OCI-LY1 (cell line): Measurements from ENCODE around the gene MAP3K4.

Experiments used
- H2AFZ ChIP-seq: fragments of 200-600 bp; sonication (generic), shearing (Covaris generic); 2 replicates; pipeline ENCODE4 v1.6.0; 2014; ENCODE audit warnings: antibody characterized with exemption, mild to moderate bottlenecking, low read length
- H3F3A ChIP-seq: fragments of 200-600 bp; sonication (generic), shearing (Covaris generic); 2 replicates; pipeline ENCODE4 v1.6.0; 2014; ENCODE audit warnings: mild to moderate bottlenecking, antibody characterized with exemption, low read length, moderate library complexity; ENCODE audit not compliant: insufficient read depth
- H3K27ac ChIP-seq: fragments of 200-600 bp; sonication (generic); 2 replicates; pipeline ENCODE4 v1.5.1; 2014; ENCODE audit warnings: low read length, mixed run types, mild to moderate bottlenecking, low read depth; ENCODE audit not compliant: poor library complexity, severe bottlenecking
- H3K27me3 ChIP-seq: fragments of 200-600 bp; sonication (generic); 2 replicates; pipeline ENCODE4 v1.6.0; 2014; ENCODE audit warnings: antibody characterized with exemption, mild to moderate bottlenecking, low read length, moderate library complexity; ENCODE audit not compliant: insufficient read depth
- H3K36me3 ChIP-seq: fragments of 200-600 bp; sonication (generic); 2 replicates; pipeline ENCODE4 v1.6.1; 2014; ENCODE audit warnings: mild to moderate bottlenecking, antibody characterized with exemption, low read length, moderate library complexity, mixed read lengths; ENCODE audit not compliant: insufficient read depth
- H3K4me1 ChIP-seq: fragments of 200-600 bp; sonication (generic); 2 replicates; pipeline ENCODE4 v1.5.1; 2014; ENCODE audit warnings: mild to moderate bottlenecking, low read length, moderate library complexity; ENCODE audit not compliant: insufficient read depth, severe bottlenecking
- H3K4me2 ChIP-seq: fragments of 200-600 bp; sonication (generic), shearing (Covaris generic); 2 replicates; pipeline ENCODE4 v1.6.1; 2014; ENCODE audit warnings: low read length
- H3K4me3 ChIP-seq: fragments of 200-600 bp; sonication (generic); 2 replicates; pipeline ENCODE4 v1.5.1; 2014; ENCODE audit warnings: low read length, low read depth, mild to moderate bottlenecking, mixed read lengths; ENCODE audit not compliant: poor library complexity, severe bottlenecking
- H3K79me2 ChIP-seq: fragments of 200-600 bp; shearing (Covaris generic); 2 replicates; pipeline ENCODE4 v1.6.1; 2016; ENCODE audit warnings: mixed run types, low read length, mixed read lengths; ENCODE audit not compliant: insufficient read depth
- H3K9ac ChIP-seq: fragments of 200-600 bp; sonication (generic), shearing (Covaris generic); 2 replicates; pipeline ENCODE4 v1.6.1; 2014; ENCODE audit warnings: mild to moderate bottlenecking, low read length, mixed read lengths
- H3K9me2 ChIP-seq: fragments of 200-600 bp; sonication (generic), shearing (Covaris generic); 2 replicates; pipeline ENCODE4 v1.6.1; 2014; ENCODE audit warnings: low read depth, mild to moderate bottlenecking, low read length, mixed read lengths
- H3K9me3 ChIP-seq: fragments of 200-600 bp; shearing (Covaris generic); 2 replicates; pipeline ENCODE4 v1.6.1; 2014; ENCODE audit warnings: low read length, mixed read lengths
- H4K20me1 ChIP-seq: fragments of 200-600 bp; sonication (generic), shearing (Covaris generic); 2 replicates; pipeline ENCODE4 v1.6.0; 2016; ENCODE audit warnings: mild to moderate bottlenecking, low read length; ENCODE audit not compliant: insufficient read depth
- EZH2 ChIP-seq: fragments of 200-600 bp; sonication (generic), shearing (Covaris generic); IDR thresholded peaks from 2 replicates; pipeline ENCODE4 v1.8.0; 2017; ENCODE audit warnings: borderline replicate concordance, mixed run types, mild to moderate bottlenecking, antibody characterized with exemption, low read length, moderate library complexity, mixed read lengths
- TF ChIP-seq, protein P1 (sequence below): fragments of 200-600 bp; sonication (generic), shearing (Covaris generic); IDR thresholded peaks from 2 replicates; pipeline ENCODE4 v1.5.1; 2017; ENCODE audit warnings: mild to moderate bottlenecking, antibody characterized with exemption, low read length, moderate library complexity, mixed read lengths

MAP3K4 gene

GRCh38 chr6:161109366-161109765 lies 117.8 kb downstream of the MAP3K4 start:
- peaks cover 72% of the 10 kb centered on the region for H3K36me3 ChIP-seq
- H3K4me1 ChIP-seq = no peaks in the 10 kb centered on the region
- no peak overlapping the region for H3K4me3 ChIP-seq

GRCh38 chr6:161110028-161110779 lies 118.6 kb downstream of the MAP3K4 start:
- H3K4me1 ChIP-seq = no peaks in the 10 kb centered on the region
- no peak overlapping the region for H3K4me2 ChIP-seq
- peaks cover 80% of the 10 kb centered on the region for H3K36me3 ChIP-seq
- no peak overlapping the region for H2AFZ ChIP-seq
- H3K79me2 ChIP-seq = no peaks in the 10 kb centered on the region
- no peaks in the 10 kb centered on the region for H4K20me1 ChIP-seq
- no peak overlapping the region for H3K9ac ChIP-seq
- no peak overlapping the region for H3K27ac ChIP-seq
- H3K9me3 ChIP-seq = no peaks in the 10 kb centered on the region
- no peak overlapping the region for H3K4me3 ChIP-seq
- H3F3A ChIP-seq = no peaks in the 10 kb centered on the region
- no peaks in the 10 kb centered on the region for H3K9me2 ChIP-seq
- no peak for TF ChIP-seq EZH2
- TF ChIP-seq, protein P1, sequence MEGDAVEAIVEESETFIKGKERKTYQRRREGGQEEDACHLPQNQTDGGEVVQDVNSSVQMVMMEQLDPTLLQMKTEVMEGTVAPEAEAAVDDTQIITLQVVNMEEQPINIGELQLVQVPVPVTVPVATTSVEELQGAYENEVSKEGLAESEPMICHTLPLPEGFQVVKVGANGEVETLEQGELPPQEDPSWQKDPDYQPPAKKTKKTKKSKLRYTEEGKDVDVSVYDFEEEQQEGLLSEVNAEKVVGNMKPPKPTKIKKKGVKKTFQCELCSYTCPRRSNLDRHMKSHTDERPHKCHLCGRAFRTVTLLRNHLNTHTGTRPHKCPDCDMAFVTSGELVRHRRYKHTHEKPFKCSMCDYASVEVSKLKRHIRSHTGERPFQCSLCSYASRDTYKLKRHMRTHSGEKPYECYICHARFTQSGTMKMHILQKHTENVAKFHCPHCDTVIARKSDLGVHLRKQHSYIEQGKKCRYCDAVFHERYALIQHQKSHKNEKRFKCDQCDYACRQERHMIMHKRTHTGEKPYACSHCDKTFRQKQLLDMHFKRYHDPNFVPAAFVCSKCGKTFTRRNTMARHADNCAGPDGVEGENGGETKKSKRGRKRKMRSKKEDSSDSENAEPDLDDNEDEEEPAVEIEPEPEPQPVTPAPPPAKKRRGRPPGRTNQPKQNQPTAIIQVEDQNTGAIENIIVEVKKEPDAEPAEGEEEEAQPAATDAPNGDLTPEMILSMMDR = no peak
- no peaks in the 10 kb centered on the region for H3K27me3 ChIP-seq

More at GRCh38 chr6:161109366-161109765, 117.8 kb downstream of the MAP3K4 start:
- Histone ChIP-seq H3K27me3 (no peaks in the 10 kb centered on the region), H3K9ac (no peak overlapping the region), H3K79me2 (no peaks in the 10 kb centered on the region), H3F3A (no peaks in the 10 kb centered on the region), H3K4me2 (no peak overlapping the region), H2AFZ (no peak overlapping the region), H3K9me2 (no peaks in the 10 kb centered on the region), H3K9me3 (no peaks in the 10 kb centered on the region), H4K20me1 (no peaks in the 10 kb centered on the region), H3K27ac (no peak overlapping the region)
- no peak for TF ChIP-seq EZH2
- TF ChIP-seq, protein P1 = no peak

- Histone ChIP-seq H3K9ac (no peak overlapping the region), H3K79me2 (no peaks in the 10 kb centered on the region), H3K4me3 (no peak overlapping the region), H3K36me3 (peaks cover 86% of the 10 kb centered on the region), H2AFZ (no peak overlapping the region), H3K27ac (no peak overlapping the region), H4K20me1 (no peaks in the 10 kb centered on the region), H3K4me2 (no peak overlapping the region), H3K9me2 (no peaks in the 10 kb centered on the region), H3K4me1 (no peaks in the 10 kb centered on the region), H3F3A (no peaks in the 10 kb centered on the region), H3K27me3 (no peaks in the 10 kb centered on the region), H3K9me3 (no peaks in the 10 kb centered on the region)
- TF ChIP-seq, protein P1 = no peak
- TF ChIP-seq EZH2 = no peak
Observed at GRCh38 chr6:161111261-161111660, 119.7 kb downstream of the MAP3K4 start.
